Measurements from ENCODE around the gene PXDC1.
"Not testable (repeated sequence)": the region's sequence is repeated elsewhere in the genome, so short reads cannot be mapped to it uniquely, and the experiment has no call there.

PXDC1 gene

DNA sequence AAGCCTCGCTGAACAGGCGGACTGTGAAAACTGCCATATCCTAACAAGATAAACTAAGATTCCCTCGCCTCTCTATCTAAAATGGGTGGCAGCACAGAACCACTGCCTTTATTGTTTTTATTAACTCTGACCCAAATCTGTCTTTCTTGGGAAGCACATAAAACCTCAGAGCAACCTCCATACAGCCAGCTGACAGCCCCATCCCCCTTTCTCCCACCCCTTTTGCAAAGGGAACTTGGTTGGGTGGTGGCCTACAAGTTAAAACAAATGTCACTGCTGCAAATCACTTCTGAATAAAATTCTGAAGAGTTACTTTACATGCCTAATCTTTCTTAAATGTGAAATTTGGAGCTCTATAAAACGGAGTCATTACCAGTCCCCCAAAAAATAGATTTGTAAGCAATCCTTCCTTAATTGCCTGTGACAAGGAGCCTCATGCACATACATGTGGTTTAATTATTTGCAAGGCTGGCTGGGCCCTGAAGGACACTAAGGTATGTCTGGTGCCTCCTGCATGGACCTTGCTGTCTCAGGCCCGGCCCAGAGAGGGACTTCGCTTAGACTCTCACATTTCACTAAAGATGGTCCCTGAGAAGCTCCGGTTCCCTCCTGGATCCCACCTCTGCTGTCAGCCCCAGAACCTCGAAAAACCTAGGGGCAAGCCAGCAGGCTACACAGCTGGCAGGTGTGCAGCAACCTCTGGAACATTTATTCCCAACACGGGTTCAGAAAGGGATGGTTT, 21.7 kb downstream of the PXDC1 start:
- no peak for DNase-seq

DNA sequence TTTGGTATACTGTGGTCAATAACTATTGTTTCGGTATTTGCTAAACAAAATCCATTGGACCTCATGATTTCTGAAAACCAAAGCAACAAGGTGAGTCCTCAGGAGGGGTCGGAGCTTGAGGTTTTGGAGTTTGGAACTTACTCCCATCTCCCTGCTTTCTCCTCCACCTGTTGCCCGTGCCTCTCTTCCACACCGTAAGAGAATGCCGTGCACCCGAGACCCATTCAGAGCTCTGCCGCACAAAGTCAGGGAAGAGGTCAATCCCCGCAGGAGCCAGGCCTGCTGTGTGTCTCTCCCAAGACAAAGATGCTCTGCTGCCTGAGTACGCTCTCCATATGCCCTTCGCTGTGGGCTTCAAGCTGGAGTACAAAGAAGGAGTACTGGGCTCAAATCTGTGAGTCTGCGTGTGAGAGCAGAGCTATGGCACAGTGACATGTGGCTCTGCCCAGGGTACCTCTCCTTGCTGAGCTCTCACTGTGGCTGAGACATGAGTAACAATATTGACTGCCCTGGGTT, 23.9 kb downstream of the PXDC1 start:
- DNase-seq: no peak

DNA sequence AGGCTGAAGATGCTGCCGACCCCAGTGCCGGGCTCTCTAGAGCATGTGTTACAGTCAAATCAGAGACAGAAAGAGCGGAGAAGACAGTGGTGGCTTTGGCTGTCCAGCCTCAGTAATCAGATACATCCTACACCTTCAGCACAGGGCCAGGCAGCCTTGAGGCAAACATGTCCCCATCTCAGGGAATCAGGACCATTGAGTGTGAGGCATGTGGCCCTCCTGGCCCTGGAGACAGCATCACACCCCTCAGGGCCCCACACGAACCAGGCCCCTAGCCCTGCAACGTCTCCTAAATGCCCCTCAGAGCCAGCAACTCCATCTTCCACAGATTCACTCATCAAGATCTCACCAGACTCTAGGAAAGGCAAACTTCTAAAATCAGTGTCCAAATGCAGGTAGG, 24.5 kb downstream of the PXDC1 start:
- DNase-seq: no peak

DNA sequence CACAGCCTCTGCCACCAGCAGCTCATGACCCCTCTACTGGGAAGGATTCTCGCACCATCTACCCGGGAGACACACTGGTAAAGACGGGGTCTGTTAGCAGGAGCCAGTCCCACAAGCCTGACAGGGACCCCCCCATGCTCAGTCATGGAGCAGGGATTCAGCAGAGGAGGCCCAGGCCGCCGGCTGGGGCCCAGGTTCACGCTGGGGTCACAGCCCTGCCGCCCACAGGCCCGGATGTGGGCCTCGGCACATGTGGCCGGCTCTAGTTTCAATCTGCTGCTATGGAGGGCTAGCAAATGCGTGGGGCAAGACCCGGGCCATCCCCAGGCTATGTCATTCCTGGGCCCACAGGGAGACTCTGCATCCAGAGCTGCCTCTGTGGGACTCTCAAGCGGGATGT, 25.1 kb downstream of the PXDC1 start:
- no peak for DNase-seq

DNA sequence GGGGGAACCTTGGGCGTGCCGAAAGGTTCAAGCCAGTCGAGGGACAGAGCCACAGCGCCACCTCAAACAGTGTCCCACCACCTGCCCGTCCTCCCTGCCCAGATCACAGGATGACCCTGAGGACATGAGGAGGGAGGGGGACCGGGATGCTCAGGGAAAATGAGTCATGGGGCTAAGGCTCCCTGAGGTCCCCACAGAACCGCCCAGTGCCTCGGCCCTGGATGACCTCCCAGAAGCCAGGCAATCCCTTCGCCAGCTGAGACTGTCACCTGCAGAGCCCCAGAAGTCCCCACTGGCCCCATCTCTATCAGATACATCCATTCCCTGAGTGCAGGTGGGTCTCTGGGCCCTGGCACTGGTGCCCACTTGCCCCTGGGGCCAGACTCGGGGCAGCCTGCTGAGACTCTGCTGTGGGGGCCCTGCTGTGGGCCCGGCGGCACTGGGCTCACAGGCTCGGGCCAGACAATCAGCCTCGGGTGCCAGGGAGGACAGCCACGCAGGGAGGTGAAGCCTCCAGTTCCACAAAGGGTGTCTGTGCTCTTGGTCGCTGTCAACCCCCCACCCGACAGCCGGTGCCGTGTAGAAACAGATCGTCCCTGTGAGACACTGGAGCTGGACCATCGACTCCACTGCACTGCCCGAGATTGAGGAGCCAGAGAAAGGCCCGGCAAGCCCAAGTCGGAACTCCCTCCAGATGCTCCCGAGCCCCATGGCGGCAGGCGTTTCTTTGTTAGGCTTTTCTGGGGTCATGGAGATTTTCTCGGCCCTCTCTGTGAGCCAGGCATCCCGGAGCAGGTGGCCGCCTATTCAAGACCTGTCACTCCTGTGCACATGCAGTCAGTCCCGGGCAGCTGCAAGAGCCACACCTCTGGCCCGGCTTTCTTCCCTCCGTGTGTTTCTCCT, 26.1 kb downstream of the PXDC1 start:
- DNase-seq: no peak

DNA sequence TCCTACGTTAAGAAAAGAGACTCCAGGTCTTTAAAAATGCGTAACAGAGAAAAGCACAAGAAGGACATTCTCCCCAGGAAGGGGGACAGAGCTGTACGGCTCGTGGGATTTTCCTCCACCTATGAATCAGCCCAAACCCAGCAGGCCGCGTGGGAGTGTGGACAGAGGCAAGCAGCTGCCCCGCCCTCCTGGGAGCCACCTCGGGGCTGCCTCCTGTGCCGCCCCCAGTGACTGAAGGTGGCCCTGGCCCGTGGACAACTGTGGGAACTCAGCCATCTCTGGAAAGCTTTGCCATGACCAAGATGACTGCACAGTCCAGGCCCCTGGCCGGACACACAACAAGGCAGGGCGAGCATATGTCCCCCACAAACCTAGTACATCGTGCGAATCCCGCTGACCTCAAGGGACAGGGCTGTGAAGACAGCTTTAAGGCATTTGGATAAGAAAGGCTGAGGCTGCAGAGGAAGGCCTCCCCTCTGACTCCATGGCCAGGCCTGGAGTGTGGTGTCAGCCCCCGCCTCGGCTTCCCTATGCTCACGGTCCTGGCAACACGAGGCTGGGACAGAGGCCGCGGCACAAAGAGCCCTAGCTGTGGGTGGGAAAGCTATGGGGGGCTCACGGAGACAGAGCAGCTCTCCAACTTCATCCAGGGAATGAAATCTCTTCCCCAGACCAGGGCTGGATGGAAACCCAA, 26.9 kb downstream of the PXDC1 start:
- no peak for DNase-seq

DNA sequence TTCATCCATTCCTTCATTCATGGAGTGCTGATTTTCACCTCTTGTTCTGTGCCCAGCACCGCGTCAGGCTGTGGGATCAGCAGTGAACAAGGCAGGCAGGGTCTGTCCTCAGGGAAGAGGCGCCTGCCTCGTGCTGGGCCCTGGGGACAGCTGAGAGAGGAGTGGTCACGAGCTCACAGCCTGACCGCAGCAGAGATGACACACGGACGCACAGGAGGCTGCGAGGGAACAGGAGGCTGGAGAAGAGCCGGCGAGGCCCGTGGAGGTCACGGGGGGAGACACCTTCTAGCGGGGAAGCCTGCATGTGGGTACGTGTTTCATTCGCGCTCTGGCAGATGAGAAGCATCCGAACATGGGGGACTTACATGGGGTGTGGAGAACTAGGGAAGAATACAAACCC, 27.5 kb downstream of the PXDC1 start:
- no peak for DNase-seq

DNA sequence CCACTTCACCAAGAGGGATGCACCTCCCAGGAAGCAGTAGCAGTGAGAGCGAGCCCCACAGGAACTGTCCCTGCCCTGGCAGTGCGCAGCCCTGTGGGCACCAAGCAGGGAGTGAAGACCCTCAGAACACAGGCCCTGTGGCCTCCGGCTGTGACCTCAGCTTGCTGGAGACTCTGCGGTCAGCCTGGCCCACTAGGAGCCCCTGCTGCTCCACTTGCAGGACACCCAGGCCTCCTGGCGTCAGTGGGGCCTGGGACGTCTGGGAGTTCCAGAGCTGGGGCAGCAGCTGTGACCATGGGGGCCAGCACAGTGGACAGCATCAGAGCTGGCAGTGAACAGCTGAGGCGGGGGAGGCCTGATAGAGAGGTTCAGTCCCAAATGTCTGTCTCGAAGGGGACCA, 28.3 kb downstream of the PXDC1 start:
- no peak for DNase-seq

DNA sequence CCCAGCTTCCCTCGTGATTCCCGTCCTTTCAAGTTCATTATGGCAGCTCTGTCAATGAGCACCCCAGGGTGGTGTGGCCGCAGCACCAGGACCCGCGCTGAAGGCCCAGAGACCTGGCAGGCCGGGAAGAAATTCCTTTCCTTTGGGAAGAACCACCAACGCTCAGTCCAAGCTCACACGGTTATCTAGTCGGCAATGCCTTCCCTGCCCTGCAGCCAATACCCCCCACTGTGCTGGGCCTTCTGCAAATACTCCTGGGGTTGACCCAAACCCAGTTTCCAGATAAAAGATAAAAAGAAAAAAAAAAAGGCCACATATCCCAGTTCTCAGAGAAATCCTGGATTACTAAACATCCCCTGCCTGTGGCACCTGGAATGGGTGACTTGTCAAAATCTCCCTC, 28.7 kb downstream of the PXDC1 start:
- no peak for DNase-seq

DNA sequence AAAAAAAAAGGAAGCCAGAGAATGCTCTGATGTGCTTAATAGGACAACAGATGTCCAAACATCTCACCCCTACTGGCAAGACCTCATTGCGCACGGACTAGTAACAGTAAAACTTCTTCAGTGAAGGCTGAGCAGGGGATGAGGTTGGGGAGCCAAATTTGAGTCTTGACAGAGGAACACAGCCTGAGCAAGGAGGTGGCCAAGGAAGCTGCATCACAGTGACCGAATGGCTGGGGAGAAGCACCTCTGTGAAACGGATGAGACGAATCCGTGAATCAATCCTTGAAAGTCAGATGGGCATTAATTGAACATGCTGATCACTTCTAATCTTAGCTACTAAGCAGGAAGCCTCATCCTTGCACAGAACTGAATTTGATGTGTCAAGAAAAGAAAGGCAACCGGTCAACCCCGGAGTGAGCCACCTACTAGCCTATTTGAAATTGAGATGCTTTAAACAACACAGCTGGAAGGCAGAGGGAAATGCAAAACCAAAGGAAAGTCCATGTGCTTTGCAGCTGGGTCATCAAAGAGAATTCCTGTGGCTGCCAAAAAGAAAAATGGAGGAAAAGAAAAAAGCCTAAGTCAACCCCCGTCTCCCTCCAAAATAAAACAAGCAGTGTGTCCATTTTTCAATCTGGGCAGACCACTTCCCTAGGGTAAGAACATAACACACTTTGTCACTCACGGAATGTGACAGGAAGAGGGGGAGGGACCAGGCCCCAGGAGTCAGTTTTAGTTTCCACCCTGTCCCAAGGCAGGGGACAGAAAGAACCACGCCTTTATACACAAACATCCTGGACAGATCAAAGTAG, 29.5 kb downstream of the PXDC1 start:
- no peak for DNase-seq

DNA sequence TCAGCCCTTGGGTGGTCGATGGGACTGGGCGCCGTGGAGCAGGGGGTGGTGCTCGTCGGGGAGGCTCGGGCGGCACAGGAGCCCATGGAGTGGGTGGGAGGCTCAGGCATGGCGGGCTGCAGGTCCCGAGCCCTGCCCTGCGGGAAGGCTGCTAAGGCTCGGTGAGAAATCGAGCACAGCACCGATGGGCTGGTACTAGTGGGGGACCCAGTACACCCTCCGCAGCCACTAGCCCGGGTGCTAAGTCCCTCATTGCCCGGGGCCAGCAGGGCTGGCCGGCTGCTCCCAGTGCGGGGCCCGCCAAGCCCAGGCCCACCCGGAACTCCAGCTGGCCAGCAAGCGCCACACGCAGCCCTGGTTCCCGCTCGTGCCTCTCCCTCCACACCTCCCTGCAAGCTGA, 30.7 kb downstream of the PXDC1 start:
- DNase-seq: not testable (repeated sequence)

DNA sequence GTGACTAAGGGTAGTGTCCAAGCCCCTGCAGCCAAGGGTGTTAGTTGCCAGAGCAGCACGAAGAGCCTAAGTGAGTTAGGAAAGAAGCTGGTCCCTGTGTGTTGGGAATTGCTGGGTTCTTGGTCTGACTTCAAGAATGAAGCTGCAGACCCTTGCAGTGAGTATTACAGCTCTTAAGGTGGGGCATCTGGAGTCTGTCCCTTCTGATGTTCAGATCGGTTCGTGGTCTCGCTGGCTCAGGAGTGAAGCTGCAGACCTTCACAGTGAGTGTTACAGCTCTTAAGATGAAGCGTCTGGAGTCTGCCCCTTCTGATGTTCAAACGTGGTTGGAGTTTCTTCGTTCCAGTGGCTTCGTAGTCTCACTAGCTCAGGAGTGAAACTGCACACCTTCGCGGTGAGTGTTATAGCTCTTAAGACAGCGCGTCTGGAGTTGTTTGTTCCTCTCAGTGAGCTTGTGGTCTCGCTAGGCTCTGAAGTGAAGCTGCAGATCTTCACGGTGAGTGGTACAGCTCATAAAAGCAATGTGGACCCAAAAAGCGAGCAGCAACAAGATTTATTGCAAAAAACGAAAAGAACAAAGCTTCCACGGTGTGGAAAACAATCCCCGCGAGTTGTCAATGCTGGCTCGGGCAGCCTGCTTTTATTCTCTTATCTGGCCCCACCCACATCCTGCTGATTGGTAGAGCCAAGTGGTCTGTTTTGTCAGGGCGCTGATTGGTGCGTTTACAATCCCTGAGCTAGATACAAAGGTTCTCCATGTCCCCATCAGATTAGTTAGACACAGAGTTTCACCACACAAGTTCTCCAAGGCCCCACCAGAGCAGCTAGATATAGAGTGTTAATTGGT, 31.8 kb downstream of the PXDC1 start:
- no peak for DNase-seq

DNA sequence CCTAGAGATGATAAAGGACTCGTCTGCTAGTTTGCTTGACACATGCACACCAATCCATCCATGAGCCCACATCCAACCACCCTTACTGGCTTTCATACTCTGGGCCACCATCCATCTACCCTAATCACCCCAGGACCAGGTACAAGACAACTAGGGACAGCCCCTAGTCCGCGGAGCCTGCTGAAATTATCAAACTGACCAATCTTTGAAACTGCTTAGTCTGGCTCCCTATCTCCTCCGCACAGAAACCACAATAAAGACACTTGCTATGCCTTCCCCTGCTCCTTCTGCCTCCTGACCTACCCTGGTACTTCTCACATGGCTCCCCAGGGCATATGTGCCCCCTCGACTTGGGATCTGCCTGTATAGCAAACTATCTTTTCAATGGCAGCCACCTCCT, 33.1 kb downstream of the PXDC1 start:
- no peak for DNase-seq

DNA sequence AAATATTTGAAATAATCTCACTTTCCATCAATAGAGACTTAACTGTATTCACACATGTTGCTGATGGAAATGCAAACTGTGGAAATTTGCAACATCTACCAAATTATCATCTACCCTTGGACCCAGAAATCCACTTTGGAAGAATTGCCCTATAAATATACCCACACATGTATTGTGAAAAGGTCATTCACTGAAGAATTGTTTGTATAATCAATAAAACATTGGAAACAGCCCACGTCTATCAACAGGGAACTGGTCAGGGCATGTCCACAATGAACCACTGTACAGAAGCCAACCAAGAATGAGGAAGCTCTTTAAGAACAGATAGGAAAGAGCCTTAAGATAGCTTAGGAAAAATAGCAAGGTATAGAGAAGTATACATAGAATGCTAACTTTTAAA, 36.2 kb downstream of the PXDC1 start:
- no peak for DNase-seq

DNA sequence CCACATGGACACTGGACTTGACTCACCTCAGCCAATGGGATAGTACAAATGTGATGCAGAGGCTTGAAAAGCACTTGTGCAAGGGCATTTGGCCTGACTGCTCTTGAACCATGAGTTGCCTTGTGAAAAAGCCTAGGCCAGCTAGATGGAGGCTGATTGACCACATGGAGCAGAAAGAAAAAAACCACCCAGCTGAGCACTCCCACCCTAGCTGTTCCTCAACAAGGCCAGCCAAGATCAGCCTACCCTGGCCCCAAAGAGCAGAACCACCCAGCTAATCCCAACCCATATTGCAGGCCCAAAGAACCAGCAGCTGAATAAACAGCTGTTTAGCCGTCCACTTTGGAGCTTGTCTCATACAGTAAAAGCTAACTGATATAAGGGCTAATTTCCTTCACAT, 36.7 kb downstream of the PXDC1 start:
- DNase-seq: no peak

DNA sequence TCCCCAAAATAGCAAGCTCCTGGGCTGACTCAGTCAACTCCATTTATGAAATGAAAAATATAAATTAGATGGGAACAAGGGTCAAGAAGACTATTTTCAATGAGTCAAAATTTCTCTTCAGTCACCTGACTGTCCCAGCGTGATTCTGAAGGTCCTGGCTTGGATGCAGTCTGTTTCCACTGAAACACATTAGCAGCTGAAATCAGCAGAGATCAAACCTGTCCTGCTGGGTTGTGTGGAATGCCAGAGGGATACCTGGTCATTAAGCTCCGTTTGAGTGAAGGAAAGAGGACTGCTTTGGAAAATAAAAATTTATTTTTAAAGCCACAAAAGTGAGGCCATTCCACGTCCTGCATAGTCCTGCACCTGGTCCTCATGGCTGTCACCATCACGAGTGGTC, 37.4 kb downstream of the PXDC1 start:
- no peak for DNase-seq

DNA sequence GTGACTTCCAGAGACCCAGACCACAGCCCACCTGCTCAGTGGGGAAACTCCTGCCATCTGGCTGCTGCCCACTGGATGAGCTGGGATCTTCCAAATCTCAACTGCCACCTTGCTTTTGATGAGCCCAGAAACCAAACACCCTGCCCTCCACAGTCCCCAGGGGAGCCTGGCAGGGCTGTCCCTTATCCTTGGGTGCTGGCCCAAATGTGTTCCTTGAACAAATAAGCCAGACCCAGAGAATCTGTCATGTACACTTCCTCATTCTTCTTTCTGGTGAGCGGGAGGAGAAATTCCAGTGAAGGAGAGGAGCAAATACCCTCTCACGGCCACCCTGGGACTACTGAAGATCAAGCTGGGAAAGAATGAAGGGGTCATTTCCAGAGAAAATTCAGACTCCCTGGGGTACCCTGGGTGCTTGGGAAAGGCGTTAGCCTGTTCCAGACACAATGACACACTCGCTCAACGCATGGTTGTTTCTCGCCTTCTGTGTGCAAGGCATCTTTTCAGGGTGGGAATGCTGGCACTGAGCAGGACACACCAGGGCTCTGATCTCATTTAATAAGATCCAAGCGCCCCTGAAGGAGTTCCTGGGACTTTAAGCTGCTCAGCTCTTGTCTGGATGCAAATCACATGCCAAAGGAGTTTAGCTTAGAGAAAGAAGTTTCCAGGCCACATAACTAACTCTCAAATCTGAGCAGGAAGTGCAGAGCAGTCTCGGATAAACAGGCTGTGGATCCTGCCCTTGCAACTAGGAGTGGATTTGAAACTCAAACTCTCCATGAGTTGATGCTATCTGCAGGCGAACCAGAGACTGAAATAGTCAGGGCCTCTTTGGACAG, 38.5 kb downstream of the PXDC1 start:
- no peak for DNase-seq

DNA sequence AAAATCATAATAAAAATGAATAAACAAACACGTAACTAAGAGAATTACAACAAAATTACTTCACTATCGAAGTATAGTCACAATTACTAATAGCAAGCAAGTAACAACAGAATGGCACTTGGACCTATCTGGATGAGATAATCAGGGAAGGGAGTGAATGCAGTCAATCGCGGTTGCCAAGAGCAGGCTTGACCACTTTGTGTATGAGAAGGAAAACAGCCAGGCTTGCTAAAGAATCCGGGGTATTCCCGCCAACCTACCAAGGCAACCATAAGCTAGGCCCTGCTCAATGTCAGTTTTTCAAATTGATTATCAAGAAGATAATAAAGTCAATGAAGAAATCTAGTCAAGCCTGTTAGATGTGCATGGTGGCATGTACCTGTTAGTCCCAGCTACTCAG, 39.7 kb downstream of the PXDC1 start:
- DNase-seq: no peak

DNA sequence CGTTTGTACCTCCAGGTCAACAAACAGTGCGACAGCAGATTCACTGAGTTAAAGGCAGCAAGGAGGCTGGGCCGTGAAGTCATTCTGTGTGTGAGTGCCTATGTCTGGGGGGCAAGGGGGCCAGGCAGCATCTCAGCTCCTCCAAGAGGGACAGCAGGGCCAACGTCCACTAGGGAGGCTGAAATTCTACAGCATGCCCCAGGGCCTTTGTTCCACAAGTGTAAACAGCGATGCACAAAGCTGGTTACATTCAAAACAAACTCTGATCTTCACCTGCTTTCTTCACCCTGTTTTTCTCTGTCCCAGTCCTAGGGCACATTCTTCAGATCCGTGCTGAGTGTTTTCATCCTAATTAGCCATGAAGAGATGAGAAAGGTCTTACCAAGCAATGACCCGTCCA, 41.1 kb downstream of the PXDC1 start:
- DNase-seq: no peak

DNA sequence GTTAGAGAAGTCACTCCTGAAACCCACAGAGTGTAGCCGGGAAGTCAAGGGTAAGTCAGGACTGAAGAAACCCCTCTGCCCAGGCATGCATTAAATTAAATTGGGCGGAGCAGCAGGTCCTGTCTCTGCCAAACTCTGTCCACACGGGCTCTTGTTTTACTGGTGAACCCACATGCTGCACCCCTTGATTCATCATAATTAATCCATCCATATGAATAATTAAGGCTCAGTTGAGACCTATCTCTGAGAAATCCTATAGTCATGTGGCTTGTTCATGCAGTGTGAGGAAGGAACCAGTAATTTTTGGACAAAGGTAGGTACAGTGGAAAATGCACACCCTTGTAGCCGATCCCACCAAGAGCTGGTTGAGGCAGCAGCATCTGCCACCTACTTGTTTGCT, 43.0 kb downstream of the PXDC1 start:
- DNase-seq: no peak

Measured in NCI-H510A (cell line).